Measurements from ENCODE around the gene F10.

The F10 gene

GRCh38 chr13:113148940-113149503, 26.4 kb downstream of the F10 start:
- H3K27me3 ChIP-seq (ENCODE audit: insufficient read depth, poor library complexity, severe bottlenecking) = no peaks in the 10 kb centered on the region
- no peak overlapping the region for H3K27ac ChIP-seq (replicated peaks)
- no peak for DNase-seq (ENCODE audit: low read depth in 1 of 2, low spot score in 1 of 2)
- H3K4me3 ChIP-seq (replicated peaks; ENCODE audit: insufficient read depth, low read length) = no peak overlapping the region
- TF ChIP-seq CTCF (IDR thresholded peaks at IDR 0.05; ENCODE audit: insufficient read depth, low read length) = no peak
- TF ChIP-seq GABPA (IDR thresholded peaks at IDR 0.05; ENCODE audit: low read depth) = no peak
- no peak for TF ChIP-seq POLR2AphosphoS5 (IDR thresholded peaks at IDR 0.05; ENCODE audit: low read depth)
- TF ChIP-seq SPI1 (IDR thresholded peaks at IDR 0.05; ENCODE audit: borderline replicate concordance, low read depth) = no peak
- no peak for TF ChIP-seq REST (IDR thresholded peaks at IDR 0.05; ENCODE audit: insufficient replicate concordance, low read depth)

GRCh38 chr13:113149711-113150549, 27.3 kb downstream of the F10 start:
- Histone ChIP-seq H3K4me3 (replicated peaks; ENCODE audit: insufficient read depth, low read length) (no peak overlapping the region), H3K27me3 (ENCODE audit: insufficient read depth, poor library complexity, severe bottlenecking) (no peaks in the 10 kb centered on the region), H3K27ac (replicated peaks) (no peak overlapping the region)
- TF ChIP-seq GABPA (IDR thresholded peaks at IDR 0.05; ENCODE audit: low read depth) = no peak
- no peak for TF ChIP-seq SPI1 (IDR thresholded peaks at IDR 0.05; ENCODE audit: borderline replicate concordance, low read depth)
- TF ChIP-seq CTCF (IDR thresholded peaks at IDR 0.05; ENCODE audit: insufficient read depth, low read length) = no peak
- TF ChIP-seq POLR2AphosphoS5 (IDR thresholded peaks at IDR 0.05; ENCODE audit: low read depth) = no peak
- TF ChIP-seq REST (IDR thresholded peaks at IDR 0.05; ENCODE audit: insufficient replicate concordance, low read depth) = no peak
- no peak for DNase-seq (ENCODE audit: low read depth in 1 of 2, low spot score in 1 of 2)

DNA sequence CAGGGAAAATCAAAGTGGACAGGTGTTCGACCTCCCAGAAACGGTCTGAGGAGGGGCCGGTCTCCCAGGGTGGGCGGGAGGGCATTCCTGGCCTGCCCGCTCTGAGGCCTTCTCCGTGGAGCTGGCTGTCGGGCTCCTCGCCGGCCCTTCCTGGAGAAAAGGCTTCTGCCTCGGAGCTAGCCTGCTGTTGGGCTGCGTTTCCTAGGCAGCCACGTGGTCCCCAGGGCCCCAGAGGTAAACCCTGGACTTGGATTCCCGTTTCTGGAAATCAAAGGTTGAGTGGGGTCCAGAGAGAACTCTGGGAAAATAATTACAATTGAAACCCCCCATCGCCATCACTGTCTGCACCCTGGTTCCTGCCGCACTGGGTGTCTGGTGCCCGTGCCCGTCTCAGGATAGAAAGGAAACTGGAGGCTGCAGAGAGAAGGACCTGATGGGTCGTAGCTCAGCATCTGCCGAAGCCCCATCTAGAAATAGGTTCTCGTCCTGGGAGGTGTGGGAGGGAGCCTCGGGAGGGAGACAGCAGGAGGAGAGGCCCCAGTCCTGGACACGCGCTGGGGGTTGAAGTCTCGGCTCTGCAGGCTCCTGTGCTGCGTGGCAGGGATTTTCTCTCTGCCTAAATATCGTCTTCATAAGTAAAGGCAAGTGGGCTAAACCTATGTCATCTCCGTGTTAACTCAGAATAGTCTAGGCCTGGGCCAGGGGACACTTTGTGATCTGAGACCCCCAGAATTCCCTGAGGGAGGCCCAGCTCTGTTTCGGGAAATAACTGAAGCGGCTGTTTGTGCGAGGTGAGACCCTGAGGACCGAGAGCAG, 28.2 kb downstream of the F10 start:
- TF ChIP-seq SPI1 (IDR thresholded peaks at IDR 0.05; ENCODE audit: borderline replicate concordance, low read depth) = no peak
- TF ChIP-seq REST (IDR thresholded peaks at IDR 0.05; ENCODE audit: insufficient replicate concordance, low read depth) = no peak
- no peak for TF ChIP-seq POLR2AphosphoS5 (IDR thresholded peaks at IDR 0.05; ENCODE audit: low read depth)
- no peak for TF ChIP-seq CTCF (IDR thresholded peaks at IDR 0.05; ENCODE audit: insufficient read depth, low read length)
- TF ChIP-seq GABPA (IDR thresholded peaks at IDR 0.05; ENCODE audit: low read depth) = no peak
- Histone ChIP-seq H3K4me3 (replicated peaks; ENCODE audit: insufficient read depth, low read length) (no peak overlapping the region), H3K27me3 (ENCODE audit: insufficient read depth, poor library complexity, severe bottlenecking) (no peaks in the 10 kb centered on the region), H3K27ac (replicated peaks) (no peak overlapping the region)
- no peak for DNase-seq (ENCODE audit: low read depth in 1 of 2, low spot score in 1 of 2)
